ENCODE measurements around the gene KRT33A. TPM values are rescaled to one million over a fixed set of nuclear protein-coding genes. Genes with fewer than 3 reads are reported as not detected.

Gene KRT33A
- total RNA-seq, 1 donor from 2014 or later = not detected

GRCh38 chr17:41343029-41343428 is 7.6 kb downstream of the KRT33A start:
- ATAC-seq (no peak), DNase-seq (no peak)
- intact Hi-C loops (cut with DNase I) = no loop called here
- Histone ChIP-seq H3K27ac (no peak overlapping the region), H3K4me1 (peaks cover 20% of the 10 kb centered on the region), H3K27me3 (no peaks in the 10 kb centered on the region), H3K4me3 (no peak overlapping the region), H3K9me3 (no peaks in the 10 kb centered on the region), H3K36me3 (no peaks in the 10 kb centered on the region)
- TF ChIP-seq CTCF (IDR thresholded peaks at IDR 0.05) = no peak

GRCh38 chr17:41340934-41341861 is 9.4 kb downstream of the KRT33A start:
- Histone ChIP-seq H3K27me3 (no peaks in the 10 kb centered on the region), H3K27ac (no peak overlapping the region), H3K9me3 (no peaks in the 10 kb centered on the region), H3K4me1 (peaks cover 20% of the 10 kb centered on the region), H3K36me3 (no peaks in the 10 kb centered on the region), H3K4me3 (no peak overlapping the region)
- intact Hi-C loops (cut with DNase I) = no loop called here
- ATAC-seq (no peak), DNase-seq (no peak)
- TF ChIP-seq CTCF (IDR thresholded peaks at IDR 0.05) = no peak

- intact Hi-C loops (cut with DNase I) = no loop called here
- Histone ChIP-seq H3K27ac (no peak overlapping the region), H3K4me3 (no peak overlapping the region), H3K4me1 (peaks cover 20% of the 10 kb centered on the region), H3K27me3 (no peaks in the 10 kb centered on the region), H3K36me3 (no peaks in the 10 kb centered on the region), H3K9me3 (no peaks in the 10 kb centered on the region)
- no peak for TF ChIP-seq CTCF (IDR thresholded peaks at IDR 0.05)
- no peak for ATAC-seq
- no peak for DNase-seq
Measured at GRCh38 chr17:41340494-41340893, 10.1 kb downstream of the KRT33A start.

- no peak for DNase-seq
- intact Hi-C loops (cut with DNase I) = no loop called here
- H3K36me3 ChIP-seq = no peaks in the 10 kb centered on the region
- H3K4me1 ChIP-seq = peaks cover 20% of the 10 kb centered on the region
- H3K4me3 ChIP-seq = no peak overlapping the region
- H3K27me3 ChIP-seq = no peaks in the 10 kb centered on the region
- ATAC-seq = no peak
- H3K27ac ChIP-seq = peak overlapping the region; percentile 45
- TF ChIP-seq CTCF (IDR thresholded peaks at IDR 0.05) = no peak
- H3K9me3 ChIP-seq = no peaks in the 10 kb centered on the region
Measured at GRCh38 chr17:41339571-41340172, 11.0 kb downstream of the KRT33A start.

GRCh38 chr17:41338961-41339485 is 11.6 kb downstream of the KRT33A start:
- DNase-seq = no peak
- Histone ChIP-seq H3K36me3 (no peaks in the 10 kb centered on the region), H3K27ac (peak overlapping the region; percentile 45), H3K9me3 (no peaks in the 10 kb centered on the region), H3K27me3 (no peaks in the 10 kb centered on the region), H3K4me3 (no peak overlapping the region), H3K4me1 (peaks cover 20% of the 10 kb centered on the region)
- TF ChIP-seq CTCF (IDR thresholded peaks at IDR 0.05) = no peak
- peak; percentile 74 for ATAC-seq
- intact Hi-C loops (cut with DNase I) = no loop called here
